GM19372 (cell line): ENCODE results near the gene DCHS2.

ENCODE experiments used
- ATAC-seq: cut with Tn5 transposase; IDR thresholded peaks from one replicate; pipeline ENCODE4 v1.9.1; 2021; ENCODE audit warnings: mild to moderate bottlenecking, low read depth, moderate library complexity; ENCODE audit not compliant: unreplicated experiment

DCHS2 gene

GRCh38 chr4:154491341-154492271 lies at the start of gene DCHS2:
DCHS2 (minus strand) TSS chr4:154491799; CDS start chr4:154491355, 444 bp downstream.
- ATAC-seq: peak; percentile 41

- ATAC-seq: no peak
Measured at GRCh38 chr4:154534296-154534695, 42.7 kb upstream of the DCHS2 start.

- no peak for ATAC-seq
Measured at GRCh38 chr4:154529728-154530519, 38.3 kb upstream of the DCHS2 start.

GRCh38 chr4:154528869-154529268 lies 37.3 kb upstream of the DCHS2 start:
- ATAC-seq: no peak

- no peak for ATAC-seq
Measured at GRCh38 chr4:154527308-154527707, 35.7 kb upstream of the DCHS2 start.

GRCh38 chr4:154526151-154526550 lies 34.6 kb upstream of the DCHS2 start:
- ATAC-seq: no peak

- ATAC-seq: no peak
Measured at GRCh38 chr4:154521607-154522006, 30.0 kb upstream of the DCHS2 start.

- no peak for ATAC-seq
Measured at GRCh38 chr4:154519214-154519613, 27.6 kb upstream of the DCHS2 start.

- no peak for ATAC-seq
Measured at GRCh38 chr4:154517591-154517990, 26.0 kb upstream of the DCHS2 start.

GRCh38 chr4:154516318-154517029 lies 24.9 kb upstream of the DCHS2 start:
- ATAC-seq: no peak

GRCh38 chr4:154511981-154512380 lies 20.4 kb upstream of the DCHS2 start:
- no peak for ATAC-seq

- ATAC-seq: no peak
Measured at GRCh38 chr4:154511548-154511947, 19.9 kb upstream of the DCHS2 start.

- ATAC-seq: no peak
Measured at GRCh38 chr4:154507156-154507555, 15.6 kb upstream of the DCHS2 start.

- ATAC-seq: no peak
Measured at GRCh38 chr4:154506253-154506652, 14.7 kb upstream of the DCHS2 start.

- ATAC-seq: no peak
Measured at GRCh38 chr4:154503598-154503997, 12.0 kb upstream of the DCHS2 start.

- no peak for ATAC-seq
Measured at GRCh38 chr4:154502111-154502510, 10.5 kb upstream of the DCHS2 start.

GRCh38 chr4:154497889-154498288 lies 6.3 kb upstream of the DCHS2 start:
- no peak for ATAC-seq

- no peak for ATAC-seq
Measured at GRCh38 chr4:154495867-154496266, 4.3 kb upstream of the DCHS2 start.

- ATAC-seq: no peak
Measured at GRCh38 chr4:154492288-154492687, 689 bp upstream of the DCHS2 start.

GRCh38 chr4:154490583-154491340 lies 837 bp downstream of the DCHS2 start:
- ATAC-seq: peak; percentile 58
